ENCODE results near the gene JRKL. TPM values are rescaled to one million over a fixed set of nuclear protein-coding genes. Genes with fewer than 3 reads are reported as not detected.

Gene JRKL
- total RNA-seq, 1 experiment from 2014 or later: 16.6 TPM

- Mint-ChIP-seq H3K27ac (ENCODE audit: unreplicated experiment) (no peak overlapping the region), H3K4me3 (ENCODE audit: unreplicated experiment) (no peak overlapping the region), H3K9me3 (ENCODE audit: unreplicated experiment) (no peaks in the 10 kb centered on the region), H3K27me3 (ENCODE audit: insufficient read depth, unreplicated experiment) (no peaks in the 10 kb centered on the region), H3K36me3 (ENCODE audit: insufficient read depth, unreplicated experiment) (peaks cover 13% of the 10 kb centered on the region), H3K4me1 (ENCODE audit: low read depth, unreplicated experiment) (no peaks in the 10 kb centered on the region)
- no peak for DNase-seq
- intact Hi-C loops (cut with micrococcal nuclease; ENCODE audit: unreplicated experiment): no loop called here
- no TSS peak for BruUV-seq (replicated peaks)
- Histone ChIP-seq H3K4me1 (no peaks in the 10 kb centered on the region), H3K9me3 (no peaks in the 10 kb centered on the region), H3K4me3 (ENCODE audit: low read depth, low read length) (no peak overlapping the region), H3K36me3 (ENCODE audit: control insufficient read depth, insufficient read depth, low read length) (no peaks in the 10 kb centered on the region), H3K27me3 (replicated peaks; ENCODE audit: control insufficient read depth, insufficient read depth, low read length) (no peaks in the 10 kb centered on the region)
- CTCF ChIA-PET: no interaction called here
- POLR2A ChIA-PET: no interaction called here
- no peak for TF ChIP-seq CTCF (IDR thresholded peaks at IDR 0.05; ENCODE audit: insufficient read depth in 1 of 2, low read depth in 1 of 2, low read length in 1 of 2, severe bottlenecking in 1 of 2, unreplicated experiment in 1 of 2)
These were observed 13.0 kb upstream of the JRKL start for GRCh38 chr11:96376796-96377195.

GRCh38 chr11:96384156-96384555 lies 5.7 kb upstream of the JRKL start:
- ChIA-PET POLR2A (no interaction called here), CTCF (no interaction called here)
- intact Hi-C loops (cut with micrococcal nuclease; ENCODE audit: unreplicated experiment): no loop called here
- peaks cover 8% of the 10 kb centered on the region for H3K4me1 ChIP-seq
- peaks cover 7% of the 10 kb centered on the region for H3K4me1 Mint-ChIP-seq (ENCODE audit: low read depth, unreplicated experiment)
- no peak overlapping the region for H3K4me3 Mint-ChIP-seq (ENCODE audit: unreplicated experiment)
- DNase-seq: no peak
- no peak overlapping the region for H3K27ac Mint-ChIP-seq (ENCODE audit: unreplicated experiment)
- no TSS peak for BruUV-seq (replicated peaks)
- H3K27me3 ChIP-seq (replicated peaks; ENCODE audit: control insufficient read depth, insufficient read depth, low read length): no peaks in the 10 kb centered on the region
- no peaks in the 10 kb centered on the region for H3K9me3 Mint-ChIP-seq (ENCODE audit: unreplicated experiment)
- no peak for TF ChIP-seq CTCF (IDR thresholded peaks at IDR 0.05; ENCODE audit: insufficient read depth in 1 of 2, low read depth in 1 of 2, low read length in 1 of 2, severe bottlenecking in 1 of 2, unreplicated experiment in 1 of 2)
- H3K27me3 Mint-ChIP-seq (ENCODE audit: insufficient read depth, unreplicated experiment): no peaks in the 10 kb centered on the region
- H3K36me3 ChIP-seq (ENCODE audit: control insufficient read depth, insufficient read depth, low read length): peaks cover 2% of the 10 kb centered on the region; the same call in 1 of the 2 replicates
- no peak overlapping the region for H3K4me3 ChIP-seq (ENCODE audit: low read depth, low read length)
- H3K36me3 Mint-ChIP-seq (ENCODE audit: insufficient read depth, unreplicated experiment): peaks cover 15% of the 10 kb centered on the region
- H3K9me3 ChIP-seq: no peaks in the 10 kb centered on the region

- H3K36me3 ChIP-seq (ENCODE audit: control insufficient read depth, insufficient read depth, low read length): peaks cover 2% of the 10 kb centered on the region; the same call in 1 of the 2 replicates
- H3K27me3 ChIP-seq (replicated peaks; ENCODE audit: control insufficient read depth, insufficient read depth, low read length): no peaks in the 10 kb centered on the region
- TF ChIP-seq CTCF (IDR thresholded peaks at IDR 0.05; ENCODE audit: insufficient read depth in 1 of 2, low read depth in 1 of 2, low read length in 1 of 2, severe bottlenecking in 1 of 2, unreplicated experiment in 1 of 2): no peak
- DNase-seq: no peak
- H3K4me3 ChIP-seq (ENCODE audit: low read depth, low read length): no peak overlapping the region
- H3K4me3 Mint-ChIP-seq (ENCODE audit: unreplicated experiment): no peak overlapping the region
- intact Hi-C loops (cut with micrococcal nuclease; ENCODE audit: unreplicated experiment): no loop called here
- H3K4me1 ChIP-seq: peaks cover 8% of the 10 kb centered on the region
- POLR2A ChIA-PET: no interaction called here
- H3K9me3 Mint-ChIP-seq (ENCODE audit: unreplicated experiment): no peaks in the 10 kb centered on the region
- H3K9me3 ChIP-seq: no peaks in the 10 kb centered on the region
- CTCF ChIA-PET: no interaction called here
- H3K27ac Mint-ChIP-seq (ENCODE audit: unreplicated experiment): no peak overlapping the region
- peaks cover 7% of the 10 kb centered on the region for H3K4me1 Mint-ChIP-seq (ENCODE audit: low read depth, unreplicated experiment)
- no TSS peak for BruUV-seq (replicated peaks)
- no peaks in the 10 kb centered on the region for H3K27me3 Mint-ChIP-seq (ENCODE audit: insufficient read depth, unreplicated experiment)
- peaks cover 22% of the 10 kb centered on the region for H3K36me3 Mint-ChIP-seq (ENCODE audit: insufficient read depth, unreplicated experiment)
These were observed 4.6 kb upstream of the JRKL start for GRCh38 chr11:96385187-96385586.
